GM19043 (cell line): ENCODE results near the gene HNF4A.

ENCODE experiments used
- ATAC-seq: cut with Tn5 transposase; IDR thresholded peaks from one replicate; pipeline ENCODE4 v1.9.1; 2021; ENCODE audit warnings: low read depth; ENCODE audit not compliant: unreplicated experiment

HNF4A gene

DNA sequence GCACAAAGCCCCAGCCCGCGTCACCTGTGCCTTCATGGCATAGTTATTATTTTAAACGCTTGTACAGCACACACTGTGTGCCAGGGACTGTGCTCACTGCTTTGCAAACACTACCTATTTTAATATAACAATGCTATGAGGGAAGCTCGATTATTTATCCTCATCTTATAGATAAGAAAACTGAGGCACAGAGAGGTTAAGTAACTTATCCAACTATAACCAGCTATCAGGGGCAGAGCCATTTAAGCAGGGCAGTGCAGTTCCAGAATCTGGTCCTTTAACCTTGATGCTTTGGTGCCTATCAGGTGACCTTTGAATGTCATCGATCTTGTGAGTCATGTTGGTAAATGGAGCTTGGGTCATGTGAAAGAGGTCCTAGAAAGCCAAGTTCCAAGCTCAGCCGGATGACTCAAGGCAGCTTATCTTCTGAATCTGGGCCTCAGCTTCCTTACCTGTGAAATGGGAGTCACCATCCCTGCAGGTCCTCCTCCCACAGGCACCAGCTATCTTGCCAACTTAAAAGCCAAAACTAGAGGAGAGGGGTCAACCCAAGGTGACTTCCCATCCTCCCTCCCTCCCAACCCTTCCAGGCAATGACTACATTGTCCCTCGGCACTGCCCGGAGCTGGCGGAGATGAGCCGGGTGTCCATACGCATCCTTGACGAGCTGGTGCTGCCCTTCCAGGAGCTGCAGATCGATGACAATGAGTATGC, 63.8 kb downstream of the HNF4A start:
- ATAC-seq, result no peak

DNA sequence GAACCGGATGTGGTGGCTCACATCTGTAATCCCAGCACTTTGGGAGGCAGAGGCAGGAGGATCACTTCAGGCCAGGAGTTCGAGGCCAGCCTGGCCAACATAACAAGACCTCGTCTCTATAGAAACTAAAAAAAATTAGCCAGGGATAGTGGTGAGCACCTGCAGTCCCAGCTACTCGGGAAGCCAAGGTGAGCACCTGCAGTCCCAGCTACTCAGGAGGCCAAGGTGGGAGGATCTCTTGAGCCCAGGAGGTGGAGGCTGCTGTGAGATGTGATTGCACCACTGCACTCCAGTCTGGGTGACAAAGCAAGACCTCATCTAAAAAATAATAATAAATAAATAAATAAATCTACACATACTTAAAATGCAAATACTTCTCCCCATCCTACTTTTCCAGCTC, 65.0 kb downstream of the HNF4A start:
- no peak for ATAC-seq

GRCh38 chr20:44422083-44422482, 66.6 kb downstream of the HNF4A start:
- ATAC-seq, result no peak

GRCh38 chr20:44423480-44423879, 68.0 kb downstream of the HNF4A start:
- no peak for ATAC-seq

GRCh38 chr20:44424039-44424495, 68.6 kb downstream of the HNF4A start:
- ATAC-seq, result no peak

- no peak for ATAC-seq
These were observed 70.4 kb downstream of the HNF4A start for GRCh38 chr20:44425923-44426322.

- no peak for ATAC-seq
These were observed 71.6 kb downstream of the HNF4A start for GRCh38 chr20:44426879-44427790.

DNA sequence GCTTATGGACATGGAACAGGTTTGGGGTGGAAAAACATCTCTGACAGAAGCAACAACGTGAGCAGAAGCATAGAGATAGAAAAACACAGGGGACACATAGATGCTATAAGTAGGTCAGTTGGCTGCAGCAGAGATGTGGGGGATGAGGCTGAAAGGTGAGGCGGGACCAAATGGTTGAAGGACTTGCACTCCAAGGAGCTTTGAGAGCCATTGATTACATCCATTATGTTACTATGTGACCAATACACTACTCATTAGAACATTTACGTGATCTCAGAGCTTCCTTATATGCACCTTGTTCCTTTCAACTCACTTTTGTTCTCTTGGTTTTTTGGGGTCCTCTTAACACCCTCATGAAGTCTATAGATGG, 72.3 kb downstream of the HNF4A start:
- no peak for ATAC-seq

DNA sequence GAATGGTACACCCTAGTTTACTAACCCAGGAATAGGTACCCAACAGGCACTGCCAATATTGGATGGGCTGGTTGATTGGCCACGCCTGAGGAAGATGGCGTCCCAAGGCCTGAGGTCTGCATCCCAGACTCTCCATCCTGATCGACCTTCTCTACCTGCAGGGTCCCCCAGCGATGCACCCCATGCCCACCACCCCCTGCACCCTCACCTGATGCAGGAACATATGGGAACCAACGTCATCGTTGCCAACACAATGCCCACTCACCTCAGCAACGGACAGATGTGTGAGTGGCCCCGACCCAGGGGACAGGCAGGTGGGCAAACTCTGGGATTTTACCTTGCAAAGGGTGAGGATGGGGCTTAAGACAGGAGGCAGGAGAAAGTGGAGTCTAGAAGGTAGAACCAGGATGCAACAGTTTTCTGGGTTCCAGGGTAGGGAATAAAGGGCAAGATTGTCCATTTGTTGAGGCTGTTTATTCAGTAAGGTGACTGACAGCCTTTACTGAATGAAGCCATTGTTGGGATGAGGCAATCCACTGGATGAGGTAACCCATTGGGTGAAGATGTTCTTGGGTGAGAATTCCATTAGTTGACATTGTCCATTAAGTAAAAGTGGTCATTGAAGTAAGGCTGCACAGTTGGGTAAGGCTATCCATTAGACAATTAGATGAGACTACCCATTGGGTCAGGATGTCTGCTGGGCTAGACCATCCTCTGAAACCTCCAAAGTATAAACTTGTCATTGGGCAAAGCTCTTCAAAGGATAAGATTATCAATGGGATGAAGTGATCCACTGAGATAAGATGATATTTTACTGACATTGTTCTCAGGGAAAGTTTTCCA, 72.9 kb downstream of the HNF4A start:
- ATAC-seq, result no peak

DNA sequence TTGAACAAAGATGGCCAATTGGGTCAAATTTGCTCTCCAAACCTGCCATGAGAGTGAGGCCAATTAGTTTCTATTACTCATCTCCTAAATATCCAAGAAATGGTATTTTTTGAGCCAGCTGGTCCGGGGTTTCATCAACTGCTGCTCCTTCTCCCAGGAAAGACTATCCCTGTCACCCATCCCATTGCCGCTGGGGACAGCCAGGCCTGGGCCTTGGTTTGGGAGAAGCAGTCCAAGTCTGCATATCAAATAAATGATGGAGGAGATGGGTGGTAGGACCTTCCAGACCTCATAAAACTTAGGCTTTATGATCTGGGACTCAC, 73.5 kb downstream of the HNF4A start:
- no peak for ATAC-seq

DNA sequence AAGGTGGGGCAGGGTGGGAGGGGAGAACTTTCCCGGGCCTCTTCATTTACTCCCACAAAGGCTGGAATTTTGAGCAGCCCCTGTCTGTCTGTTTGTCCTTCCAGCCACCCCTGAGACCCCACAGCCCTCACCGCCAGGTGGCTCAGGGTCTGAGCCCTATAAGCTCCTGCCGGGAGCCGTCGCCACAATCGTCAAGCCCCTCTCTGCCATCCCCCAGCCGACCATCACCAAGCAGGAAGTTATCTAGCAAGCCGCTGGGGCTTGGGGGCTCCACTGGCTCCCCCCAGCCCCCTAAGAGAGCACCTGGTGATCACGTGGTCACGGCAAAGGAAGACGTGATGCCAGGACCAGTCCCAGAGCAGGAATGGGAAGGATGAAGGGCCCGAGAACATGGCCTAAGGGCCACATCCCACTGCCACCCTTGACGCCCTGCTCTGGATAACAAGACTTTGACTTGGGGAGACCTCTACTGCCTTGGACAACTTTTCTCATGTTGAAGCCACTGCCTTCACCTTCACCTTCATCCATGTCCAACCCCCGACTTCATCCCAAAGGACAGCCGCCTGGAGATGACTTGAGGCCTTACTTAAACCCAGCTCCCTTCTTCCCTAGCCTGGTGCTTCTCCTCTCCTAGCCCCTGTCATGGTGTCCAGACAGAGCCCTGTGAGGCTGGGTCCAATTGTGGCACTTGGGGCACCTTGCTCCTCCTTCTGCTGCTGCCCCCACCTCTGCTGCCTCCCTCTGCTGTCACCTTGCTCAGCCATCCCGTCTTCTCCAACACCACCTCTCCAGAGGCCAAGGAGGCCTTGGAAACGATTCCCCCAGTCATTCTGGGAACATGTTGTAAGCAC, 74.1 kb downstream of the HNF4A start:
- ATAC-seq, result no peak

DNA sequence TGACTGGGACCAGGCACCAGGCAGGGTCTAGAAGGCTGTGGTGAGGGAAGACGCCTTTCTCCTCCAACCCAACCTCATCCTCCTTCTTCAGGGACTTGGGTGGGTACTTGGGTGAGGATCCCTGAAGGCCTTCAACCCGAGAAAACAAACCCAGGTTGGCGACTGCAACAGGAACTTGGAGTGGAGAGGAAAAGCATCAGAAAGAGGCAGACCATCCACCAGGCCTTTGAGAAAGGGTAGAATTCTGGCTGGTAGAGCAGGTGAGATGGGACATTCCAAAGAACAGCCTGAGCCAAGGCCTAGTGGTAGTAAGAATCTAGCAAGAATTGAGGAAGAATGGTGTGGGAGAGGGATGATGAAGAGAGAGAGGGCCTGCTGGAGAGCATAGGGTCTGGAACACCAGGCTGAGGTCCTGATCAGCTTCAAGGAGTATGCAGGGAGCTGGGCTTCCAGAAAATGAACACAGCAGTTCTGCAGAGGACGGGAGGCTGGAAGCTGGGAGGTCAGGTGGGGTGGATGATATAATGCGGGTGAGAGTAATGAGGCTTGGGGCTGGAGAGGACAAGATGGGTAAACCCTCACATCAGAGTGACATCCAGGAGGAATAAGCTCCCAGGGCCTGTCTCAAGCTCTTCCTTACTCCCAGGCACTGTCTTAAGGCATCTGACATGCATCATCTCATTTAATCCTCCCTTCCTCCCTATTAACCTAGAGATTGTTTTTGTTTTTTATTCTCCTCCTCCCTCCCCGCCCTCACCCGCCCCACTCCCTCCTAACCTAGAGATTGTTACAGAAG, 75.0 kb downstream of the HNF4A start:
- no peak for ATAC-seq

- ATAC-seq, result no peak
These were observed 75.6 kb downstream of the HNF4A start for GRCh38 chr20:44431118-44431501.

GRCh38 chr20:44431502-44432234, 76.2 kb downstream of the HNF4A start:
- no peak for ATAC-seq

GRCh38 chr20:44432618-44433577, 77.4 kb downstream of the HNF4A start:
- no peak for ATAC-seq

- no peak for ATAC-seq
These were observed 78.4 kb downstream of the HNF4A start for GRCh38 chr20:44433751-44434538.
